Effector memory CD4-positive, alpha-beta T cell (primary cell): ENCODE measurements around the gene TRPM2.
"Not testable (repeated sequence)": the region's sequence is repeated elsewhere in the genome, so short reads cannot be mapped to it uniquely, and the experiment has no call there.

ENCODE experiments used
- DNase-seq, 3 donors: peaks; one replicate each; pipeline ENCODE4 v3.0.0-alpha.2; 2020
- H3K27ac ChIP-seq: 2 replicates; pipeline ENCODE4 v1.7.0; 2013; ENCODE audit warnings: mild to moderate bottlenecking, low read length, moderate library complexity; ENCODE audit not compliant: insufficient read depth, poor library complexity, severe bottlenecking
- H3K27me3 ChIP-seq: replicated peaks from 2 replicates; pipeline ENCODE4 v1.7.0; 2013; ENCODE audit warnings: mild to moderate bottlenecking, low read length; ENCODE audit not compliant: insufficient read depth, control insufficient read depth, poor library complexity, severe bottlenecking
- H3K36me3 ChIP-seq: 2 replicates; pipeline ENCODE4 v1.7.0; 2013; ENCODE audit warnings: mild to moderate bottlenecking, low read length, moderate library complexity; ENCODE audit not compliant: control insufficient read depth, insufficient read depth
- H3K4me1 ChIP-seq: 2 replicates; pipeline ENCODE4 v1.7.0; 2013; ENCODE audit warnings: low read length, mild to moderate bottlenecking; ENCODE audit not compliant: control insufficient read depth, insufficient read depth, poor library complexity, severe bottlenecking
- H3K4me3 ChIP-seq: 2 replicates; pipeline ENCODE4 v1.7.0; 2013; ENCODE audit warnings: low read length, low read depth, mild to moderate bottlenecking; ENCODE audit not compliant: insufficient read depth, poor library complexity, severe bottlenecking
- H3K9me3 ChIP-seq: 2 replicates; pipeline ENCODE4 v1.7.0; 2013; ENCODE audit warnings: mild to moderate bottlenecking, low read length, moderate library complexity; ENCODE audit not compliant: control insufficient read depth

The TRPM2 gene

GRCh38 chr21:44395260-44395659 lies 41.8 kb downstream of the TRPM2 start:
- Histone ChIP-seq H3K27ac (no peak overlapping the region), H3K27me3 (no peaks in the 10 kb centered on the region), H3K9me3 (no peaks in the 10 kb centered on the region), H3K4me1 (no peaks in the 10 kb centered on the region), H3K36me3 (no peaks in the 10 kb centered on the region), H3K4me3 (no peak overlapping the region)
- no peak for DNase-seq

- DNase-seq, H3K9me3 ChIP-seq, H3K4me3 ChIP-seq, H3K36me3 ChIP-seq, H3K27me3 ChIP-seq, H3K27ac ChIP-seq, H3K4me1 ChIP-seq: not testable (repeated sequence)
Observed at GRCh38 chr21:44396803-44397202, 43.4 kb downstream of the TRPM2 start.

GRCh38 chr21:44397431-44398031 lies 44.1 kb downstream of the TRPM2 start:
- Histone ChIP-seq H3K27me3 (no peaks in the 10 kb centered on the region), H3K36me3 (no peaks in the 10 kb centered on the region), H3K27ac (no peak overlapping the region), H3K9me3 (no peaks in the 10 kb centered on the region), H3K4me1 (no peaks in the 10 kb centered on the region), H3K4me3 (no peak overlapping the region)
- DNase-seq: no peak

- H3K36me3 ChIP-seq: no peaks in the 10 kb centered on the region
- H3K4me1 ChIP-seq: no peaks in the 10 kb centered on the region
- DNase-seq: no peak
Observed at GRCh38 chr21:44398499-44398898, 45.1 kb downstream of the TRPM2 start.

GRCh38 chr21:44399151-44399954 lies 45.9 kb downstream of the TRPM2 start:
- DNase-seq: no peak
- Histone ChIP-seq H3K27me3 (no peaks in the 10 kb centered on the region), H3K4me1 (no peaks in the 10 kb centered on the region), H3K27ac (no peak overlapping the region), H3K36me3 (no peaks in the 10 kb centered on the region), H3K9me3 (no peaks in the 10 kb centered on the region), H3K4me3 (no peak overlapping the region)

More at GRCh38 chr21:44398499-44398898, 45.1 kb downstream of the TRPM2 start:
- H3K27ac ChIP-seq: no peak overlapping the region
- H3K9me3 ChIP-seq: no peaks in the 10 kb centered on the region
- H3K27me3 ChIP-seq: no peaks in the 10 kb centered on the region
- no peak overlapping the region for H3K4me3 ChIP-seq

GRCh38 chr21:44399955-44400790 lies 46.8 kb downstream of the TRPM2 start:
- DNase-seq: no peak
- no peaks in the 10 kb centered on the region for H3K9me3 ChIP-seq
- H3K36me3 ChIP-seq: no peaks in the 10 kb centered on the region
- no peak overlapping the region for H3K27ac ChIP-seq
- no peaks in the 10 kb centered on the region for H3K27me3 ChIP-seq
- H3K4me1 ChIP-seq: no peaks in the 10 kb centered on the region
- H3K4me3 ChIP-seq: no peak overlapping the region

- H3K4me1 ChIP-seq: no peaks in the 10 kb centered on the region
- no peaks in the 10 kb centered on the region for H3K36me3 ChIP-seq
- DNase-seq: no peak
- no peaks in the 10 kb centered on the region for H3K27me3 ChIP-seq
- H3K4me3 ChIP-seq: no peak overlapping the region
- H3K9me3 ChIP-seq: no peaks in the 10 kb centered on the region
- no peak overlapping the region for H3K27ac ChIP-seq
Observed at GRCh38 chr21:44400791-44401385, 47.5 kb downstream of the TRPM2 start.

GRCh38 chr21:44401386-44402160 lies 48.2 kb downstream of the TRPM2 start:
- no peak overlapping the region for H3K4me3 ChIP-seq
- no peak for DNase-seq
- H3K36me3 ChIP-seq: no peaks in the 10 kb centered on the region
- no peaks in the 10 kb centered on the region for H3K4me1 ChIP-seq
- H3K27me3 ChIP-seq: no peaks in the 10 kb centered on the region
- H3K9me3 ChIP-seq: no peaks in the 10 kb centered on the region
- no peak overlapping the region for H3K27ac ChIP-seq

GRCh38 chr21:44402323-44403105 lies 49.1 kb downstream of the TRPM2 start:
- H3K4me1 ChIP-seq: no peaks in the 10 kb centered on the region
- H3K27me3 ChIP-seq: no peaks in the 10 kb centered on the region
- no peak overlapping the region for H3K27ac ChIP-seq
- H3K36me3 ChIP-seq: no peaks in the 10 kb centered on the region
- no peaks in the 10 kb centered on the region for H3K9me3 ChIP-seq
- no peak for DNase-seq
- H3K4me3 ChIP-seq: no peak overlapping the region
